GM23248 (cell line): ENCODE results near the gene MBOAT1.

Source experiments
- EZH2 ChIP-seq: fragments of 200-600 bp; sonication (generic); IDR thresholded peaks from 2 replicates; pipeline ENCODE4 v1.6.1; 2018; ENCODE audit warnings: antibody characterized with exemption, mild to moderate bottlenecking; ENCODE audit not compliant: insufficient read depth, poor library complexity, severe bottlenecking
- EZH2phosphoT487 ChIP-seq: fragments of 200-600 bp; sonication (generic); IDR thresholded peaks from 2 replicates; pipeline ENCODE4 v1.6.1; 2018; ENCODE audit warnings: antibody characterized with exemption, moderate library complexity, mild to moderate bottlenecking, low read depth; ENCODE audit not compliant: insufficient read depth

DNA sequence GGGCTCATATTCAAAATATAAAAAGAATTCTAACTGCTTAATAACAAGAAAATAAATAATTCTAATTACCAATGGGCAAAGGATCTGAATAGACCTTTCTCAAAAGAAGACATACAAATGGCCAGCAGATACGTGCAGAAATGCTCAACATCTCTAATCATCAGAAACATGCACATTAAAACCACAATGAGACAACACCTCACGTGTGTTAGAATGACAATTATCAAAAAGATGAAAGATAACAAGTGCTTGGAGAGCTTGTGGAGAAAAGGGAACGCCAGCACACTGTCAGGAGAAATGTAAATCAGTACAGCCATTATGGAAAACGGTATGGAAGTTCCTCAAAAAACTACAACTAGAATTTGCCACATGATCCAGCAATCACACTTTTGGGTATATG, 53.6 kb downstream of the MBOAT1 start:
- TF ChIP-seq EZH2phosphoT487, result no peak
- no peak for TF ChIP-seq EZH2
